ENCODE results near the gene ATF3.

ATF3 gene

GRCh38 chr1:212587016-212587887, 21.3 kb upstream of the ATF3 start:
- no peak for DNase-seq

GRCh38 chr1:212587888-212588510, 20.6 kb upstream of the ATF3 start:
- DNase-seq: no peak

- DNase-seq: no peak
Measured at GRCh38 chr1:212589446-212589845, 19.1 kb upstream of the ATF3 start.

GRCh38 chr1:212591922-212592321, 16.6 kb upstream of the ATF3 start:
- DNase-seq: no peak

- DNase-seq: no peak
Measured at GRCh38 chr1:212593821-212594251, 14.7 kb upstream of the ATF3 start.

- DNase-seq: no peak
Measured at GRCh38 chr1:212594640-212595039, 13.9 kb upstream of the ATF3 start.

GRCh38 chr1:212595229-212595628, 13.3 kb upstream of the ATF3 start:
- DNase-seq: peak; percentile 10

- no peak for DNase-seq
Measured at GRCh38 chr1:212595787-212596714, 12.5 kb upstream of the ATF3 start.

GRCh38 chr1:212596798-212597197, 11.8 kb upstream of the ATF3 start:
- no peak for DNase-seq

- no peak for DNase-seq
Measured at GRCh38 chr1:212597487-212597886, 11.1 kb upstream of the ATF3 start.

GRCh38 chr1:212600071-212600915, 8.3 kb upstream of the ATF3 start:
- no peak for DNase-seq

- no peak for DNase-seq
Measured at GRCh38 chr1:212600980-212601379, 7.6 kb upstream of the ATF3 start.

- DNase-seq: no peak
Measured at GRCh38 chr1:212601524-212601923, 7.0 kb upstream of the ATF3 start.

GRCh38 chr1:212605441-212606394, 2.8 kb upstream of the ATF3 start:
- DNase-seq: no peak

- DNase-seq: peak; percentile 49
Measured at GRCh38 chr1:212606395-212607205, 2.0 kb upstream of the ATF3 start.

- peak; percentile 54 for DNase-seq
Measured at GRCh38 chr1:212607206-212607912, 1.2 kb upstream of the ATF3 start.

- no peak for DNase-seq
Measured at GRCh38 chr1:212607913-212608391, 609 bp upstream of the ATF3 start.

- DNase-seq: peak; percentile 30
Measured at GRCh38 chr1:212608959-212609700, 569 bp downstream of the ATF3 start.
